GM21528 (cell line): ENCODE results near the gene CADM2.
"Not testable (repeated sequence)": the region's sequence is repeated elsewhere in the genome, so short reads cannot be mapped to it uniquely, and the experiment has no call there.

Source experiments
- ATAC-seq: cut with Tn5 transposase; IDR thresholded peaks from one replicate; pipeline ENCODE4 v1.9.1; 2021; ENCODE audit warnings: mild to moderate bottlenecking, moderate library complexity; ENCODE audit not compliant: unreplicated experiment, low FRiP score

The CADM2 gene

GRCh38 chr3:85432081-85432480 lies 473.3 kb downstream of the CADM2 start:
- no peak for ATAC-seq

DNA sequence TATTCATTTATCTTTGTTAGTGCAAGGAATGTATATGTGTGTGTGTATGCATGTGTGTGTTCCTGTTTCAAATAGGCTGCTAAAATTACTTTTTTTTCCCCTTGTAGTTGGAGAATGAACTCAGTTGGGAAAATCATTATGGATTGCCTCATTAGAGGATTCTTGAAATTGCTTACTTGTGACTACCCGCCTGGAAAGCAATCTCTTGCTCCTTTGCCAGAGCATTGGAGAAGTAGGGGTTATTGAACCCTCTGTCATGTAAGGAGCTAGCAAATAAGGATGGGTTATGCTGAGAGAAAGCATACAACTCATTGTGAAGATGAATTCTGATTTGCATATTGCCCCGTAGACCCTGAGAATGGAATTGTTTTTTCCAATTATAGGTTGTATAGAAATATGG lies 474.5 kb downstream of the CADM2 start:
- ATAC-seq, result no peak

- ATAC-seq, result no peak
Observed at GRCh38 chr3:85455561-85456200, 496.9 kb downstream of the CADM2 start.

GRCh38 chr3:85474241-85474640 lies 515.5 kb downstream of the CADM2 start:
- no peak for ATAC-seq

GRCh38 chr3:85475346-85475745 lies 516.6 kb downstream of the CADM2 start:
- no peak for ATAC-seq

- ATAC-seq, result no peak
Observed at GRCh38 chr3:85476891-85477495, 518.2 kb downstream of the CADM2 start.

- ATAC-seq, result no peak
Observed at GRCh38 chr3:85481411-85482212, 522.8 kb downstream of the CADM2 start.

- no peak for ATAC-seq
Observed at GRCh38 chr3:85482213-85482490, 523.4 kb downstream of the CADM2 start.

DNA sequence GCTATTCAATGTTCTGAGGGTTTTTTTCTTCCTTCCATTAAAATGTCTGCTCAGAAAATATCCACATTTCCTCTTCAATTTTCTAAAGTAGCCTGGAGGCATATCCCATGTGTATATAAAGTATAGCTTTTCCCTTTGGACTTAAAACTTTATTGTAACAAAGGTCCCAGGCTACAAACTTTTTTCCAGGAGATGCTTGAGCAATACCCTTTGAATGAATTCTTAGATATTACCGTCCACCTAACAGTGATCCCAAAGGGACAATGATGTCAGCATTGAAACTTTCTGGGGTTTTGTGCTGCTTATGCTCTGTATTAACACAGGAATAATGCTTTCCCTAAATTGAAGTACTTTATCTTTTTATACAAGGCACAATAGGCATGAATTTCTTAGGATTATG lies 525.2 kb downstream of the CADM2 start:
- no peak for ATAC-seq

DNA sequence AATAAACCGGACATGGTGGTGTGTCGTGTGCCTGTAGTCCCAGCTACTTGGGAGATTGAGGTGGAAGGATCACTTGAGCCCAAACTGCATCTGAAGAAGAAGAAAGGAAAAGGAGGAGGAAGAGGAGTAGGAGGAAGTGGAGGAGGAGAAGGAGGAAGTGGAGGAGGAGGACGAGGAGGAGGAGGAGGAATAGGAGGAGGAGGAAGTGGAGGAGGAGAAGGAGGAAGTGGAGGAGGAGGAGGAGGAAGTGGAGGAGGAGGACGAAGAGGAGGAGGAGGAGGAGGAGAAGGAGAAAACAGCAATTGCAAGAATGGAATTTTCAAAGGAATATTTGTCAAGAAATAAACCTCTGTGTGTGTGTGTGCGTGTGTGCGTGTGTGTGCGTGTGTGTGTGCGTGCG lies 528.6 kb downstream of the CADM2 start:
- no peak for ATAC-seq

DNA sequence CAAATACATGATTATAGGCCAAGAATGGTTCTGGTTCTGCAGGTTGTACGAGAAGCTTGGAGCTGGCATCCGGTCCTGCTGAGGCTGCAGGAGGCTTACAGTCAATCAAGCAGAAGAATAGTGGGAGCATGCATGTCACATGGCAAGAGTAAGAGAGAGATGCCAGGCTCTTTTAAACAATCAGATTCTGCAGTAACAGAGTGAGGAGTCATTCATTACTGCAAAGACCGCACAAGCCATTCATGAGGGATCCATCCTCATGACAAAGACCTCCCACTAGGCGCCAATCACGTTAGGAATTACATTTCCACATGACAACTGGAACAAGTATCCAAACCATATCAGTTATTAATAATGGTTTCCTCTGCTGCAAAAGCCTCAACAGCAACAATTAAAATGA lies 536.8 kb downstream of the CADM2 start:
- ATAC-seq, result no peak

GRCh38 chr3:85498177-85498576 lies 539.4 kb downstream of the CADM2 start:
- ATAC-seq, result no peak

- ATAC-seq, result no peak
Observed at GRCh38 chr3:85502148-85502875, 543.5 kb downstream of the CADM2 start.

DNA sequence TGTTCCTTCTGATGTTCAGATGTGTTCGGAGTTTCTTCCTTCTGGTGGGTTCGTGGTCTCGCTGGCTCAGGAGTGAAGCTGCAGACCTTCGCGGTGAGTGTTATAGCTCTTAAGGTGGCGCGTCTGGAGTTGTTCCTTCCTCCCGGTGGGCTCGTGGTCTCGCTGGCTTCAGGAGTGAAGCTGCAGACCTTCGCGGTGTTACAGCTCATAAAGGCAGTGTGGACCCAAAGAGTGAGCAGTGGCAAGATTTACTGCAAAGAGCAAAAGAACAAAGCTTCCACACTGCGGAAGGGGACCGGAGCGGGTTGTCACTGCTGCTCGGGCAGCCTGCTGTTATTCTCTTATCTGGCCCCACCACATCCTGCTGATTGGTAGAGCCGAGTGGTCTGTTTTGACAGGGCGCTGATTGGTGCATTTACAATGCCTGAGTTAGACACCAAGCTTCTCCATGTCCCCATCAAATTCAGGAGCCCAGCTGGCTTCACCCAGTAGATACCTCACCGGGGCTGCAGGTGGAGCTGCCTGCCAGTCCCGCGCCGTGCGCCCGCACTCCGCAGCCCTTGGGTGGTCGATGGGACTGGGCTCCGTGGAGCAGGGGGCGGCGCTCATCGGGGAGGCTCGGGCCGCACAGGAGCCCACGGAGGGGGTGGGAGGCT lies 545.5 kb downstream of the CADM2 start:
- not testable (repeated sequence) for ATAC-seq

DNA sequence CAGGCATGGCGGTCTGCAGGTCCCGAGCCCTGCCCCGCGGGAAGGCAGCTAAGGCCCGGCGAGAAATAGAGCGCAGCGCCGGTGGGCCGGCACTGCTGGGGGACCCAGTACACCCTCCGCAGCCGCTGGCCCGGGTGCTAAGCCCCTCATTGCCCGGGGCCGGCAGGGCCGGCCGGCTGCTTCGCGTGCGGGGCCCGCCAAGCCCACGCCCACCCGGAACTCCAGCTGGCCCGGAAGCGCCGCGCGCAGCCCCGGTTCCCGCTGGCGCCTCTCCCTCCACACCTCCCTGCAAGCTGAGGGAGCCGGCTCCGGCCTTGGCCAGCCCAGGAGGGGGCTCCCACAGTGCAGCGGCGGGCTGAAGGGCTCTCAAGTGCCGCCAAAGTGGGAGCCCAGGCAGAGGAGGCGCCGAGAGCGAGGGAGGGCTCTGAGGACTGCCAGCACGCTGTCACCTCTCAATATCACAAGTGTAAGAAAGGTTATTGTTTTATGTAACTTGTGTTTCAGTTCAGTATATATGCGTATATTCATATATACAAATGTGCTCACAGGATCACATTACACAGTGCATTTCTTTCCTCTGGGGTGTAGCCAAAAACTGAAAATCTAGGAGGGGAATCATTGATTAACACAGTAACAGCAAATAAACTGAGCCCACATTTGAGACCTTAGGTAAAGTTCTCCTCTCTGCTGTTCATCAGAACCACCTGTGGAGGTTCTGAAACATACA lies 546.2 kb downstream of the CADM2 start:
- not testable (repeated sequence) for ATAC-seq

DNA sequence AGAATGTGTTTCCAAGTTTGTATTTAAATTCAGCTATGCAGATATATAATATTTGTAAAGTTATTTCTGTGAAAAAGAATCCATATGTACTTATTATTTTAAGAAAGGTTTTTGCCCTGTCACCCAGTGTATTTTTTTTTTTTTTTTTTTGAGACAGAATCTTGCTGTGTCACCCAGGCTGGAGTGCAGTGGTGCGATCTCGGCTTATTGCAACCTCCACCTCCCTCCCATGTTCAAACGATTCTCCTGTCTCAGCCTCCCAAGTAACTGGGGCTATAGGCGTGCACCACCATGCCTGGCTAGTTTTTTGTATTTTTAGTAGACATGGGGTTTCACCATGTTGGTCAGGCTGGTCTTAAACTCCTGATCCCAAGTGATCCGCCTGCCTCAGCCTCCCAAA lies 548.3 kb downstream of the CADM2 start:
- not testable (repeated sequence) for ATAC-seq

DNA sequence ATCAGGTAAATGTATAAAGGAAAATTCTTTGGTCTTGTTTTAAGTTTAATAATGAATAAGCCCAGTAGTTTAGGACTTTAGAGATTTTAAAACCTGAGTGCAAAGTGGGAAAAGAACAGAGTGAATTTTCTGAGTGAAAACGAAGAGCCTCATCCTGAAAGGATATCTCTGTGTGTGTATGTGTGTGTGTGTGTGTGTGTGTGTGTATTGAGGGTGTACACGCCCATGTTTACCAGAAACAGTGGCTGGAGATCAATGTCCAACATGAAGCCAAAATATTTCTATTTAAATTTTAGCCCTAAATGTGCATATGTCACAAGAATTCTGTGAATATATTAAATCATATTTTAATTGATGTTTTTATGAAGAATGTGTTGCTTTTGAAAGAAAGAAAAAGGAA lies 549.9 kb downstream of the CADM2 start:
- no peak for ATAC-seq

- ATAC-seq, result no peak
Observed at GRCh38 chr3:85516146-85516545, 557.4 kb downstream of the CADM2 start.

DNA sequence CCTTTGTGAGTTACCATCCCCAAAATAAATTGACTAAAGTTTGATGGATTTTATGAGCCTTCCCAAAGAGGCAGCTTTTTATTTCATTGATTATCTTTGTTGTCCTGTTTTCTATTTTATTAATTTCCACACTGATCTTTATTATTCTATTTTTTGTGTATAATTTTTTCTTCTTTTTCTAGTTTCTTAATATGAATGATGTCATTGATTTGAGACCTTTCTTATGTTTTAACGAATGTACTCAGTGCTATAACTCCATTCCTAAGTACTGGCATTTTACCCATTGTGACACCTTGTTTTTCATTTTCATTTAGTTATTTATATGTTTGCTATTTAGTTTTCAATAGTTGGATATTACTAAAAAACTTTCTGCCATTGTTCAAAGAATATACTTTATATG lies 565.3 kb downstream of the CADM2 start:
- ATAC-seq, result no peak

DNA sequence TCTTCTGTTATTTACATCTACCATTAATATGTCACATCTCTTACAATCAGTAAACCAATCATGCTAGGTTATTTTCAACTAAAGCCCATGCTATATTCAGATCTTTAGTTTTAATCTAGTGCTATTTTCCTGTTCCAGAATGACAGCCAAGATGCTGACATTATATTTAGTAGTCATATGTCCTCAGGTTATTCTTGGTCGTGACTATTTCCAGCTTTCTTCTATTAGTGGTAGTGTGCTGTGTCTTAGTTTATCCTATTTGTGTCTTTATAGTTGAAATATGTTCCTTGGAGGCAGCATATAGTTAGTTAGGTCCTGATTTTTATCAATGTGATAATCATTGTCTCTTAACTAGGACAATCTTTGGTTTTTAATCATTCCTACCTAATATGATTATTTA lies 566.5 kb downstream of the CADM2 start:
- no peak for ATAC-seq
